GM10266 (cell line): ENCODE results near the gene GPR32.
A peak's percentile ranks its signal among the peaks of the same experiment; 100 is the strongest.

Experiments
- DNase-seq: peaks from one replicate; pipeline ENCODE4 v3.0.0; 2012; ENCODE audit errors: extremely low spot score
- CTCF ChIP-seq: IDR thresholded peaks from 2 replicates; pipeline ENCODE4 v1.5.1; 2012; ENCODE audit warnings: mild to moderate bottlenecking, low read depth; ENCODE audit not compliant: control insufficient read depth, insufficient read depth; ENCODE audit errors: missing control alignments

The GPR32 gene

DNA sequence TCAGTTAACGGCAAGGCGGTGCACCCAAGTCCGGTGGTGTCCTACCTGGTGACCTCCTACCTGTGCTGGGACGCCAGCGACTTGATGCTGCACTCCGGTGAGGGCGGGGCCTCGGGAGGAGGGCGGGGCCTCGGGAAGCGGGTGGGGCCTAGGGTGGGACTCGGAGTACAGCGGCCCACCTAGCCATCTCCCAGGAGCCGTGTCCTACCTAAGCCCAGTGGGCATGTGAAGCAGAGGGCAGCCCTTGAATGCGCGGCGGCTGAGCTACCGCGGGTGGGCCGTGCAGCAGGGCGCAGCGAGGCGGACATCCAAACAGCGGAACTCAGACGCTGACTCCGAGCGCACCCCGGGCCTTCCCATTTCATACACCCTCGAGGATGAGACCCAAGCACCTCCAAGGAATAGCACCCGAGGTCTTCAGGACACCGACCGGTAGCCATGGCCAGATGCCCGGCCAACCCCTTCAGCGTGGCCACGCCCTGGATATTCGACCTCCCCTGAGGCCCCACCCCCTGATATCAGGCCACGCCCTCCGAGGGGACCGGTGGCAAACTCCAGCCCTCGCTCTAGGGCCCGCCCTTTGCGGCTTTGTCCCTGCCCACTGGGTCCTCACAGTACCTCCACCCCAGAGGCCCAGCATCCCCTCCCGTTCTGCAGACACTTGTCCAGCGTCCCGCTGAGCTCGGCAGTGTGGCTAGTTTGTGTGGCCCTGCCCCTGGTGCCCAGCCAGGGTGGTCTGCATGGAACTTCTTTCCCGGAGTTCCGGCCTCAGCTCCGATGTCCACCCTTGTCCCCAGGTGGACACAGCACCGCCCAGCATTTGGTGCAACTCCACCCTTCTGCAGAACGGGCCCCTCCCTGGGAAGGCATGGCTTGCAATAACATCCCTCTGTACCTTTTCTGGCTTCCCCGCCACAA is 47.9 kb downstream of the GPR32 start:
- TF ChIP-seq CTCF: no peak

DNA sequence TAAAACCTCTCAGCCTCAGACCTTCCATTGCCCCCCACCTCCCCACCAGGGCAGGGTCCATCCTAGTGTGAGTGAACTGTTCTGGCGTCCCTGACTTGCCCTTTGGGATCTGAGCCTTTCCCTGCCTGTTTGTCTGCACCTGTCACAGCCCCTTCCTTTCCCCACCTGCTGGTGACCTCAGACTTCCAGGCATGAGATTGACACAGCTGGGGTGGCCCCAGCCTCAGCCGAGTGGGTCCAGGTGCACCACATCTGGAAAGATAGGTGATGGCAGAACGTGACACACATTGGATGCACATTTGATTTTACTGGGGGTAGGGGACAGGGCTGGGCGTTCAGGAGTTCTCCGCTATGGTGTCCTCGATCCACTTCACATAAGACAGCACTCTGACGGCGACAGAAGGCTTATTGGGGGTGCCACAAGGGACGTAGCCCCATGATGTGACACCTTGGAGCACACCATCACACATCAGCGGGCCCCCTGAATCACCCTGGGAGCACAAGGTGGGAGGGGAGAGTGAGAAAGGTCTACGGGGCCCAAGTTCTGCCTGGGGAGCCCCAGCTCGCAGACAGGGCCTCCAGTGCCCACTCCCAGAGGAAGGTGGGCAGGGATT is 48.7 kb downstream of the GPR32 start:
- no peak for DNase-seq
- no peak for TF ChIP-seq CTCF

More for the DNA sequence above, 47.9 kb downstream of the GPR32 start:
- peak; percentile 89 for DNase-seq

- no peak for DNase-seq
- no peak for TF ChIP-seq CTCF
Measured at GRCh38 chr19:50819636-50820035, 49.4 kb downstream of the GPR32 start.

- DNase-seq: no peak
- TF ChIP-seq CTCF: no peak
Measured at GRCh38 chr19:50820086-50820485, 49.8 kb downstream of the GPR32 start.

GRCh38 chr19:50820549-50821247 is 50.4 kb downstream of the GPR32 start:
- TF ChIP-seq CTCF: no peak
- DNase-seq: peak; percentile 75

GRCh38 chr19:50821248-50821612 is 51.0 kb downstream of the GPR32 start:
- TF ChIP-seq CTCF: no peak
- no peak for DNase-seq
